HG02642 (cell line): ENCODE results near the gene SAG.
"Not testable (repeated sequence)": the region's sequence is repeated elsewhere in the genome, so short reads cannot be mapped to it uniquely, and the experiment has no call there.

Experiments
- ATAC-seq: cut with Tn5 transposase; IDR thresholded peaks from one replicate; pipeline ENCODE4 v1.9.1; 2021; ENCODE audit warnings: mild to moderate bottlenecking; ENCODE audit not compliant: unreplicated experiment, poor library complexity

SAG gene

GRCh38 chr2:233374776-233375175 lies 67.2 kb downstream of the SAG start:
- ATAC-seq: not testable (repeated sequence)

- ATAC-seq: no peak
These were observed 68.1 kb downstream of the SAG start for GRCh38 chr2:233375490-233376314.

GRCh38 chr2:233379034-233379433 lies 71.4 kb downstream of the SAG start:
- no peak for ATAC-seq

GRCh38 chr2:233379441-233379840 lies 71.8 kb downstream of the SAG start:
- no peak for ATAC-seq

- no peak for ATAC-seq
These were observed 72.7 kb downstream of the SAG start for GRCh38 chr2:233380132-233380895.

GRCh38 chr2:233380995-233381637 lies 73.5 kb downstream of the SAG start:
- no peak for ATAC-seq

- ATAC-seq: no peak
These were observed 74.0 kb downstream of the SAG start for GRCh38 chr2:233381638-233381995.

GRCh38 chr2:233384015-233384414 lies 76.4 kb downstream of the SAG start:
- ATAC-seq: no peak

- peak; percentile 30 for ATAC-seq
These were observed 77.3 kb downstream of the SAG start for GRCh38 chr2:233384811-233385488.

GRCh38 chr2:233385489-233386044 lies 78.0 kb downstream of the SAG start:
- peak; percentile 70 for ATAC-seq

- ATAC-seq: no peak
These were observed 78.9 kb downstream of the SAG start for GRCh38 chr2:233386382-233387041.

- no peak for ATAC-seq
These were observed 79.6 kb downstream of the SAG start for GRCh38 chr2:233387225-233387624.

- ATAC-seq: no peak
These were observed 80.3 kb downstream of the SAG start for GRCh38 chr2:233387667-233388528.

- ATAC-seq: no peak
These were observed 82.0 kb downstream of the SAG start for GRCh38 chr2:233389601-233390125.

- no peak for ATAC-seq
These were observed 88.1 kb downstream of the SAG start for GRCh38 chr2:233395687-233396086.
